ENCODE results near the gene PTPN4. TPM values are rescaled to one million over a fixed set of nuclear protein-coding genes. Genes with fewer than 3 reads are reported as not detected.
"Not testable (repeated sequence)": the region's sequence is repeated elsewhere in the genome, so short reads cannot be mapped to it uniquely, and the experiment has no call there.

The PTPN4 gene
- total RNA-seq, 2 experiments from 2014 or later: 32.4 to 38.0 TPM

GRCh38 chr2:120012363-120012762 lies 252.6 kb downstream of the PTPN4 start:
- ChIA-PET POLR2A (interaction anchor here (0.6 to 1.0 kb wide), 3 partner anchors 8 to 301 kb away, joined by 3 read pairs; partner anchors contain the start of gene PTPN4), CTCF (interaction anchor here (1.5 to 2.2 kb wide), 2 partner anchors 163 to 164 kb away, joined by 4 to 11 read pairs; no protein-coding TSS in a partner anchor)
- Mint-ChIP-seq H3K27me3 (no peaks in the 10 kb centered on the region), H3K4me1 (peaks cover 19% of the 10 kb centered on the region), H3K36me3 (ENCODE audit: low read depth) (no peaks in the 10 kb centered on the region), H3K9me3 (ENCODE audit: low read depth) (no peaks in the 10 kb centered on the region), H3K4me3 (peak overlapping the region; percentile 71), H3K27ac (peak overlapping the region; percentile 66)
- no peak for DNase-seq
- intact Hi-C loops (cut with DNase I, micrococcal nuclease): loop anchor here (1.0 to 10.0 kb wide), 8 partner anchors 95 to 662 kb away; partner anchors contain the start of genes C2orf76 (in 1 of the 2), DBI (in 1 of the 2), PTPN4 (in 1 of the 2) and TMEM185B (in 1 of the 2)
- no peak for ATAC-seq

DNA sequence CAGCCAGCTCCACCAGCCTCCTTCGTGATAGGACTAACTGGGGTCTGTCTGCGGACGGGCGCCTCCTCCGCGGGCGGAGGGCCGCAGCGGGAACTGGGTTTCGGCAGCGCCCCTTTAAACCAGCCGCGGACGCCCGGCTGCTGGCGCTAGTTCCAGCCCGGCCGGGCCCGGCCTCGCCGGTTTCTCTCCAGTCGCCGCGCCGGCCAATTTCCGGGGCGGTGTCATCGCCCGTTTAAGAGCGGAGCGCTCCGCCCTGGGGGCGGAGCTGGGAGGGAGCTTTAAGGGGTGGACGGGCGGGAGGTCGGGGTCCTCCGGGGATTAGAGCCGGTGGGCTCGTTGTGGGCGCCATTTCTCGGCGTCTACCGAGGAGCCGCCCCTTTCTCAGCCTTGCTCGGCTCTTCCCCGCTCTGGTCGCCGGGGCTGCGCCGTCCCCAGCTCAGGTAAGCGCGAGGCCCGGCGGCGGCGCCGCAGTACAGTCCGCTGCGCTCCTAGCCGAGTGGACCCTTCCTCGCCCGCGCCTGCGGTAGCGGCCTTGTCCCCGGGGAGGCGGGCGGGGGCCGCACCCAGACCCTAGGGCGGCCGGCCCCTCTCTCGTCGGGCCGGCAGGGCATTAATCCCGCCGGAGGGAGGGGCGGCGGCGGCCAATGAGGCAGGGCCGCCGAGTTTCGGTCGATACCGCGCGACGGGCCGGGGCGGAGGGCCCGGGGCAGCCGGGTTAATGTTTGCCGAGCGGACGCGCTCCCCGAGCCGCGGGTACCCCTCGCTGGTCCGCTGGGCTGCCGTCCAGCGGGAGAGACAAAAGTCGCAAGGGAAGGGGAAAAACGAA lies 253.3 kb downstream of the PTPN4 start, which contains the start of gene EPB41L5:
TSS of gene EPB41L5 (plus strand) at position 307 of the 826 bp plus-strand sequence. CDS start 6,008 bp downstream, outside the sequence.
- intact Hi-C loops (cut with DNase I, micrococcal nuclease): loop anchor here (1.0 to 10.0 kb wide), 12 partner anchors 94 to 662 kb away; partner anchors contain the start of genes PTPN4 (in 2 of the 2), C2orf76 (in 1 of the 2), DBI (in 1 of the 2) and RALB (in 1 of the 2)
- Mint-ChIP-seq H3K27me3 (no peaks in the 10 kb centered on the region), H3K9me3 (ENCODE audit: low read depth) (no peaks in the 10 kb centered on the region), H3K4me1 (peaks cover 19% of the 10 kb centered on the region), H3K4me3 (peak within 1 kb of the TSS; percentile 73), H3K36me3 (ENCODE audit: low read depth) (no peaks in the 10 kb centered on the region), H3K27ac (peak within 1 kb of the TSS; percentile 66)
- peak; percentile 95 for ATAC-seq
- ChIA-PET POLR2A (interaction anchor here (0.6 to 1.0 kb wide), 3 partner anchors 9 to 300 kb away, joined by 3 read pairs; partner anchors contain the start of gene PTPN4), CTCF (interaction anchor here (1.2 to 2.2 kb wide), 3 partner anchors 9 to 164 kb away, joined by 4 to 11 read pairs (median 4); no protein-coding TSS in a partner anchor)
- DNase-seq: peak; percentile 90

- POLR2A ChIA-PET: interaction anchor here (1.0 kb wide), 1 partner anchor 10 kb away, joined by 3 read pairs; no protein-coding TSS in a partner anchor
- H3K27ac Mint-ChIP-seq: no peak overlapping the region
Measured at GRCh38 chr2:120013597-120014223, 254.0 kb downstream of the PTPN4 start.

DNA sequence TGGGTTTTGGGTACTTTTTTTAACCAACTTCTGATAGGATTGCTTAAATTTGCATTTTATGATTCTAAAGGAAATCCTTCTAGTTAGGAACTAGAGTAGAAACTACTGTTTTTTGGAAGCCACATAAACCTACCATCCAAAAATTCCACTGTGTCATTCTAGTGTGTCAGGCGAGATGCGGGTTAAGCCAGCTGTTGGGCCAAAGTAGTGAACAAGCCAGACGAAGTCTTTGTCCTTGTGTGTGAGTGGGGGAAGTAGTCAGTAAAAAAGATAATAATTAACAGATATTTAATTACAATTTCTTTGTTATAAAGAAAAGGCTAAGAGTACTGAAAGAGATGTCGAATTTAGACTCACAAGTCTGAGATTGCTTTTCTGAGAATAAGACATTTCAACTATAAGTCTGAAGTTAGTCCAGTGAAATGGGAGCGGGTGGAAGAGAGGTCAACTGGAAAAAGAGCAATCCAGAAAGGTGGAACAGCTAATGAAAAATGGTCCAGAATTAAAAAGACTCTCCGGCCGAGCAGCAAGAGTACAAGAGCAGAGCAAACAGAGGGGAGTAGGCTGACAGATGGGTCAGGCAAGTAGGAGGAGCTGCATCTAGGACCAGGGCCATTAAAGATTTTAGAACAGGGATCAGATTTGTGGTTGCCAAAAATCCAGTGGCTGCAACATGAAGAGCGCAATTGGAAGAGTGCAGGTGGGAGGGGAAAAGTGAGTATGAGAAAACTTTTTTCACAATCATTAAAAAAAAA lies 254.7 kb downstream of the PTPN4 start:
- peak overlapping the region; percentile 73 for H3K4me3 Mint-ChIP-seq
- H3K27ac Mint-ChIP-seq: no peak overlapping the region
- DNase-seq (no peak), ATAC-seq (no peak)
- intact Hi-C loops (cut with DNase I, micrococcal nuclease): loop anchor here (5.0 to 10.0 kb wide), 6 partner anchors 93 to 660 kb away; partner anchors contain the start of genes C2orf76 (in 1 of the 2), DBI (in 1 of the 2) and PTPN4 (in 1 of the 2)
- H3K4me1 Mint-ChIP-seq: peaks cover 19% of the 10 kb centered on the region
- H3K36me3 Mint-ChIP-seq (ENCODE audit: low read depth): no peaks in the 10 kb centered on the region
- no peaks in the 10 kb centered on the region for H3K9me3 Mint-ChIP-seq (ENCODE audit: low read depth)
- no peaks in the 10 kb centered on the region for H3K27me3 Mint-ChIP-seq
- ChIA-PET POLR2A (no interaction called here), CTCF (interaction anchor here (0.6 to 2.2 kb wide), 2 partner anchors 161 to 185 kb away, joined by 3 to 11 read pairs; no protein-coding TSS in a partner anchor)

More at GRCh38 chr2:120013597-120014223, 254.0 kb downstream of the PTPN4 start:
- intact Hi-C loops (cut with DNase I, micrococcal nuclease): loop anchor here (1.0 to 10.0 kb wide), 11 partner anchors 94 to 661 kb away; partner anchors contain the start of genes PTPN4 (in 2 of the 2), C2orf76 (in 1 of the 2), DBI (in 1 of the 2) and RALB (in 1 of the 2)
- Mint-ChIP-seq H3K9me3 (ENCODE audit: low read depth) (no peaks in the 10 kb centered on the region), H3K36me3 (ENCODE audit: low read depth) (no peaks in the 10 kb centered on the region), H3K27me3 (no peaks in the 10 kb centered on the region), H3K4me3 (peak overlapping the region; percentile 73), H3K4me1 (peaks cover 19% of the 10 kb centered on the region)
- CTCF ChIA-PET: interaction anchor here (0.6 to 2.2 kb wide), 4 partner anchors 8 to 186 kb away, joined by 3 to 11 read pairs (median 4); no protein-coding TSS in a partner anchor
- ATAC-seq (no peak), DNase-seq (peak; percentile 25)

GRCh38 chr2:120016800-120017199 lies 257.1 kb downstream of the PTPN4 start:
- intact Hi-C loops (cut with DNase I, micrococcal nuclease): loop anchor here in 1 of 2 experiments (10.0 kb wide), 2 partner anchors 312 to 658 kb away; no protein-coding TSS in a partner anchor
- Mint-ChIP-seq H3K4me1 (peaks cover 17% of the 10 kb centered on the region), H3K36me3 (ENCODE audit: low read depth) (no peaks in the 10 kb centered on the region), H3K27ac (no peak overlapping the region), H3K27me3 (no peaks in the 10 kb centered on the region), H3K9me3 (ENCODE audit: low read depth) (no peaks in the 10 kb centered on the region), H3K4me3 (no peak overlapping the region)
- no peak for ATAC-seq
- no peak for DNase-seq
- CTCF ChIA-PET: no interaction called here
- POLR2A ChIA-PET: no interaction called here

- peaks cover under 1% of the 10 kb centered on the region for H3K36me3 Mint-ChIP-seq (ENCODE audit: low read depth)
- H3K27me3 Mint-ChIP-seq: no peaks in the 10 kb centered on the region
- H3K4me3 Mint-ChIP-seq: no peak overlapping the region
- no peaks in the 10 kb centered on the region for H3K9me3 Mint-ChIP-seq (ENCODE audit: low read depth)
- H3K27ac Mint-ChIP-seq: no peak overlapping the region
- DNase-seq (no peak), ATAC-seq (no peak)
- CTCF ChIA-PET: interaction anchor here (1.1 to 3.0 kb wide), 2 partner anchors 14 to 157 kb away, joined by 4 to 7 read pairs; no protein-coding TSS in a partner anchor
- intact Hi-C loops (cut with DNase I, micrococcal nuclease): loop anchor here in 1 of 2 experiments (10.0 kb wide), 2 partner anchors 312 to 658 kb away; no protein-coding TSS in a partner anchor
- peaks cover 14% of the 10 kb centered on the region for H3K4me1 Mint-ChIP-seq
- POLR2A ChIA-PET: interaction anchor here (0.6 kb wide), 1 partner anchor 338 kb away, joined by 6 read pairs; the partner anchor contains the start of gene TMEM177
Measured at GRCh38 chr2:120017201-120017600, 257.5 kb downstream of the PTPN4 start.

GRCh38 chr2:120018549-120018948 lies 258.8 kb downstream of the PTPN4 start:
- intact Hi-C loops (cut with DNase I, micrococcal nuclease): loop anchor here in 1 of 2 experiments (10.0 kb wide), 2 partner anchors 314 to 656 kb away; no protein-coding TSS in a partner anchor
- H3K9me3 Mint-ChIP-seq (ENCODE audit: low read depth): no peaks in the 10 kb centered on the region
- no peak for ATAC-seq
- peaks cover 8% of the 10 kb centered on the region for H3K4me1 Mint-ChIP-seq
- POLR2A ChIA-PET: no interaction called here
- no peak for DNase-seq
- H3K36me3 Mint-ChIP-seq (ENCODE audit: low read depth): peaks cover 8% of the 10 kb centered on the region
- CTCF ChIA-PET: interaction anchor here (1.1 to 3.0 kb wide), 2 partner anchors 13 to 156 kb away, joined by 4 to 7 read pairs; no protein-coding TSS in a partner anchor
- no peak overlapping the region for H3K27ac Mint-ChIP-seq
- no peaks in the 10 kb centered on the region for H3K27me3 Mint-ChIP-seq
- H3K4me3 Mint-ChIP-seq: no peak overlapping the region

GRCh38 chr2:120020554-120020953 lies 260.8 kb downstream of the PTPN4 start:
- POLR2A ChIA-PET: no interaction called here
- no peaks in the 10 kb centered on the region for H3K4me1 Mint-ChIP-seq
- no peaks in the 10 kb centered on the region for H3K27me3 Mint-ChIP-seq

DNA sequence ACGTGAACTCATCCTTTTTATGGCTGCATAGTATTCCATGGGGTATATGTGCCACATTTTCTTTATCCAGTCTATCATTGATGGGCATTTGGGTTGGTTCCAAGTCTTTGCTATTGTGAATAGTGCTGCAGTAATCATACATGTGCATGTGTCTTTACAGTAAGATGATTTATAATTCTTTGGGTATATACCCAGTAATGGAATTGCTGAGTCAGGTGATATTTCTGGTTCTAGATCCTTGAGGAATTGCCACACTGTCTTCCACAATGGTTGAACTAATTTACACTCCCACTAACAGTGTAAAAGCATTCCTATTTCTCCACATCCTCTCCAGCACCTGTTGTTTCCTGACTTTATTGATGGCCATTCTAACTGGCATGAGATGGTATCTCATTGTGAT lies 262.8 kb downstream of the PTPN4 start:
- H3K4me3 Mint-ChIP-seq; H3K4me1 Mint-ChIP-seq; H3K27ac Mint-ChIP-seq; intact Hi-C loops (cut with DNase I, micrococcal nuclease); ATAC-seq; POLR2A ChIA-PET; H3K27me3 Mint-ChIP-seq; DNase-seq: not testable (repeated sequence)
- Mint-ChIP-seq H3K36me3 (ENCODE audit: low read depth) (peaks cover 27% of the 10 kb centered on the region), H3K9me3 (ENCODE audit: low read depth) (peaks cover 16% of the 10 kb centered on the region)
- CTCF ChIA-PET: interaction anchor here (0.8 to 1.0 kb wide), 2 partner anchors 9 to 271 kb away, joined by 3 to 4 read pairs; partner anchors contain the start of gene EPB41L5

More at GRCh38 chr2:120020554-120020953, 260.8 kb downstream of the PTPN4 start:
- peaks cover 20% of the 10 kb centered on the region for H3K36me3 Mint-ChIP-seq (ENCODE audit: low read depth)
- no peak overlapping the region for H3K27ac Mint-ChIP-seq
- peaks cover 12% of the 10 kb centered on the region for H3K9me3 Mint-ChIP-seq (ENCODE audit: low read depth)
- DNase-seq: no peak
- H3K4me3 Mint-ChIP-seq: no peak overlapping the region
- intact Hi-C loops (cut with DNase I, micrococcal nuclease): no loop called here
- CTCF ChIA-PET: interaction anchor here (0.6 to 3.0 kb wide), 4 partner anchors 154 to 243 kb away, joined by 4 to 7 read pairs (median 4); no protein-coding TSS in a partner anchor
- ATAC-seq: no peak

DNA sequence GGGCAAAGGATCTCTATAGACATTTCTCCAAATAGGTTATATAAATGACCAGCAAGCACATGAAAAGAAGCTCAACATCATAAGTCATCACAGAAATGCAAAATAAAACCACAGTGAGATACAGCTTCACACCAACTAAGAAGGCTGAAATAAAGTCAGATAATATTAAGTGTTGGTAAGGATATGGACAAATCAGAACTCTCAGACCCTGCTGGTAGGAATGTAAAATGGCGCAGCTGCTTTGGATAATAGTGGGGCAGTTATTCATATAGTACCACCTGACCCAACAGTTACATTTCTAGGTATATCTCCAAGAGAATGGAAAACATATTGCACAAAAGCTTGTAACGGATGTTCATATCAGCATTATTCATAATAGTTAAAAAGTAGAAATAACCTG lies 267.2 kb downstream of the PTPN4 start:
- Mint-ChIP-seq H3K4me3 (no peak overlapping the region), H3K36me3 (ENCODE audit: low read depth) (peaks cover 30% of the 10 kb centered on the region), H3K27ac (no peak overlapping the region), H3K4me1 (peaks cover 3% of the 10 kb centered on the region), H3K27me3 (no peaks in the 10 kb centered on the region), H3K9me3 (ENCODE audit: low read depth) (peaks cover 16% of the 10 kb centered on the region)
- no peak for DNase-seq
- no peak for ATAC-seq
- intact Hi-C loops (cut with DNase I, micrococcal nuclease): no loop called here
- ChIA-PET POLR2A (no interaction called here), CTCF (no interaction called here)

Data from activated CD4-positive, alpha-beta T cell treated with anti-CD3 and anti-CD28 coated beads for 36 hours (primary cell).